Smooth muscle cell of the coronary artery (primary cell): ENCODE data around the gene DNAAF3. TPM values are rescaled to one million over a fixed set of nuclear protein-coding genes. Genes with fewer than 3 reads are reported as not detected.

Source experiments
- total RNA-seq: library from RNA; depleted of rRNA; stranded (reverse); fragments of >200 nt; gene quantifications from 2 replicates; pipeline ENCODE4 v1.2.3, GENCODE V29; 2014; ENCODE audit warnings: low replicate concordance

Gene DNAAF3
- 0.23 and 0.30 TPM in 2 replicates for total RNA-seq

GRCh38 chr19:55166530-55167268, at the start of gene DNAAF3:
DNAAF3 (minus strand) TSS chr19:55166613; CDS start chr19:55166413, 200 bp downstream.

GRCh38 chr19:55208880-55209692, 42.7 kb upstream of the DNAAF3 start, which contains the start of gene PTPRH:
PTPRH (minus strand) TSS chr19:55209501; CDS start chr19:55209433, 68 bp downstream.

GRCh38 chr19:55179606-55180484, 13.4 kb upstream of the DNAAF3 start, which contains the start of gene SYT5:
SYT5 (minus strand) TSS chr19:55180289; CDS start chr19:55179041, 1,248 bp downstream.

GRCh38 chr19:55157064-55157908, 9.1 kb downstream of the DNAAF3 start, which contains the start of gene TNNI3:
TNNI3 (minus strand) TSS chr19:55157732; CDS start chr19:55157589, 143 bp downstream.

GRCh38 chr19:55149078-55150003, 17.1 kb downstream of the DNAAF3 start, which contains the start of gene TNNT1:
TNNT1 (minus strand) TSS chr19:55149206; CDS start chr19:55147157, 2,049 bp downstream.

GRCh38 chr19:55116859-55117662, 49.4 kb downstream of the DNAAF3 start, which contains the start of gene PPP1R12C:
PPP1R12C (minus strand) TSS chr19:55117637; CDS start chr19:55117543, 94 bp downstream.

Other genes with a start within 250 kb of the DNAAF3 start
- not detected in 2 replicates for gene NLRP7, start 219.1 kb downstream of the DNAAF3 start, total RNA-seq
- gene NLRP2, start 200.2 kb downstream of the DNAAF3 start, total RNA-seq: 0.15 and 0.47 TPM in 2 replicates
- gene GP6, start 128.3 kb downstream of the DNAAF3 start, total RNA-seq: not detected in 2 replicates
- 7.1 and 11.2 TPM in 2 replicates for gene RDH13, start 103.5 kb downstream of the DNAAF3 start, total RNA-seq
- 1.4 TPM in 1 of 2 replicates, not detected in the other for gene EPS8L1, start 90.7 kb downstream of the DNAAF3 start, total RNA-seq
- gene PPP1R12C, start 49.0 kb downstream of the DNAAF3 start, total RNA-seq: 17.8 and 30.4 TPM in 2 replicates
- gene TNNT1, start 17.4 kb downstream of the DNAAF3 start, total RNA-seq: 1.4 and 2.5 TPM in 2 replicates
- gene TNNI3, start 8.9 kb downstream of the DNAAF3 start, total RNA-seq: not detected in 2 replicates
- gene SYT5, start 13.7 kb upstream of the DNAAF3 start, total RNA-seq: under 0.01 TPM in 1 of 2 replicates, not detected in the other
- gene PTPRH, start 42.9 kb upstream of the DNAAF3 start, total RNA-seq: 2.5 and 3.9 TPM in 2 replicates
- 0.98 and 1.2 TPM in 2 replicates for gene TMEM86B, start 62.1 kb upstream of the DNAAF3 start, total RNA-seq
- gene PPP6R1, start 92.4 kb upstream of the DNAAF3 start, total RNA-seq: 18.2 and 30.9 TPM in 2 replicates
- 18.0 and 25.8 TPM in 2 replicates for gene HSPBP1, start 113.5 kb upstream of the DNAAF3 start, total RNA-seq
- gene BRSK1, start 117.4 kb upstream of the DNAAF3 start, total RNA-seq: 6.9 and 11.3 TPM in 2 replicates
- gene TMEM150B, start 158.7 kb upstream of the DNAAF3 start, total RNA-seq: not detected in 2 replicates
- gene KMT5C, start 173.3 kb upstream of the DNAAF3 start, total RNA-seq: 5.8 and 10.8 TPM in 2 replicates
- gene COX6B2, start 188.1 kb upstream of the DNAAF3 start, total RNA-seq: not detected in 2 replicates
- gene GARIN5B, start 196.6 kb upstream of the DNAAF3 start, total RNA-seq: not detected in 2 replicates
- gene IL11, start 203.8 kb upstream of the DNAAF3 start, total RNA-seq: 0.23 and 4.7 TPM in 2 replicates
- not detected in 2 replicates for gene TMEM190, start 210.2 kb upstream of the DNAAF3 start, total RNA-seq
- 0.30 TPM in 1 of 2 replicates, not detected in the other for gene TMEM238, start 217.7 kb upstream of the DNAAF3 start, total RNA-seq
- gene RPL28, start 219.3 kb upstream of the DNAAF3 start, total RNA-seq: 245 and 291 TPM in 2 replicates
- gene UBE2S, start 241.2 kb upstream of the DNAAF3 start, total RNA-seq: 7.3 and 94.4 TPM in 2 replicates